Astrocyte (in vitro differentiated cells and primary cell): ENCODE results near the gene POLN.

Experiments
- CTCF ChIP-seq: IDR thresholded peaks from 2 replicates; pipeline ENCODE4 v1.5.1; 2011; ENCODE audit warnings: low read depth, mild to moderate bottlenecking, inconsistent platforms, low read length, moderate library complexity; ENCODE audit not compliant: insufficient read depth
- EZH2 ChIP-seq: IDR thresholded peaks from 2 replicates; pipeline ENCODE4 v1.6.1; 2012; ENCODE audit warnings: mild to moderate bottlenecking, low read length, inconsistent platforms; ENCODE audit not compliant: insufficient read depth

- no peak for TF ChIP-seq CTCF
- TF ChIP-seq EZH2 = no peak
Measured at GRCh38 chr4:2151544-2151943, 90.4 kb downstream of the POLN start.
